Pancreas (tissue), 10 donors: ENCODE measurements around the gene PALM. TPM values are rescaled to one million over a fixed set of nuclear protein-coding genes. Genes with fewer than 3 reads are reported as not detected.

Experiments used
- ATAC-seq, 4 donors: fragments of 200-7000 bp; cut with Tn5 transposase; one replicate each; pipeline versions ENCODE4 v1.8.0 to v1.9.1; 2020; ENCODE audit warnings: mild to moderate bottlenecking in 4 of 4, moderate library complexity in 4 of 4
- DNase-seq, 6 donors: peaks; one replicate each; pipeline ENCODE4 v3.0.0-alpha.2; 2020
- FAIRE-seq: peaks from 2 replicates; lab custom pipeline; 2012; peaks lifted over from hg19 to GRCh38; lab: Jason Lieb, UNC
- H3K27ac ChIP-seq, 4 donors: fragments of 200-600 bp; sonication (generic); 1 replicate in 3 of 4; 2 replicates in 1 of 4; pipeline versions ENCODE4 v1.5.0 to v1.8.0; 2020
- H3K27me3 ChIP-seq, 4 donors: fragments of 200-600 bp; one replicate each; pipeline ENCODE4 v1.8.0; 2021
- H3K36me3 ChIP-seq, 3 donors: fragments of 200-600 bp; sonication (generic) in 1 of 3; one replicate each; pipeline versions ENCODE4 v1.5.0 to v1.8.0; 2020 to 2021
- H3K4me1 ChIP-seq, 3 donors: fragments of 200-600 bp; one replicate each; pipeline ENCODE4 v1.8.0; 2021
- H3K4me3 ChIP-seq, 4 donors: fragments of 200-600 bp; sonication (generic) in 2 of 4; one replicate each; pipeline versions ENCODE4 v1.5.0 to v1.8.0; 2020 to 2021
- H3K9me3 ChIP-seq, 4 donors: fragments of 200-600 bp; one replicate each; pipeline ENCODE4 v1.8.0; 2021
- CTCF ChIP-seq, 4 donors: fragments of 200-600 bp; sonication (generic) in 3 of 4; IDR thresholded peaks; one replicate each; pipeline versions ENCODE4 v1.5.0 to v1.8.0; 2021; ENCODE audit warnings: antibody characterized with exemption in 4 of 4
- WGBS, 2 donors: extraction: QIAGEN DNeasy Blood & Tissue Kit; methylation state at CpG; one replicate each; pipeline ENCODE4 v1.1.7; 2013; 5-methylcytosine and 5-hydroxymethylcytosine counted together
- intact Hi-C, 3 donors: fragments of 100-400 bp; cut with DNase I; formaldehyde crosslinking; loops; one replicate each; pipeline versions ENCODE4 v1.11.1 to v1.14.2; 2022
- polyA plus RNA-seq, 2 donors: library from polyadenylated mRNA; stranded (reverse); fragments of 200-250 nt; gene quantifications; one replicate each; pipeline ENCODE4 v1.2.3, GENCODE V29; 2013
- total RNA-seq, 6 donors: library from RNA; stranded (reverse); fragmentation: NEBNext Ultra II Directional in 4 of 6; extraction: Animal tissue kit (Norgen Biotek cat#: 25700) in 4 of 6; gene quantifications; one replicate each; pipeline versions ENCODE4 v1.2.1 to v1.2.4, GENCODE V29; 2021 to 2023
- donor health status: healthy with polysubstance abuse.
- donor health status: DM: no; HTN: no; CAD: no; lungs with moderate emphysema.
- donor health status: DM: no; HTN: no; CAD: no.
- donor health status: control.
- donor health status: control.
- donor health status: Bipolar disorder and iron deficiency.
- donor health status: DM: yes; HTN: yes; CAD: no.
- donor health status: DM: no; HTN: no; CAD: no.
- donor health status: DM: no; HTN: no; CAD: no.
- donor health status: DM: yes; HTN: yes; CAD: no.

PALM gene
- total and polyA plus RNA-seq, 8 donors: 3.5 to 12.6 (median 6.2) TPM

DNA sequence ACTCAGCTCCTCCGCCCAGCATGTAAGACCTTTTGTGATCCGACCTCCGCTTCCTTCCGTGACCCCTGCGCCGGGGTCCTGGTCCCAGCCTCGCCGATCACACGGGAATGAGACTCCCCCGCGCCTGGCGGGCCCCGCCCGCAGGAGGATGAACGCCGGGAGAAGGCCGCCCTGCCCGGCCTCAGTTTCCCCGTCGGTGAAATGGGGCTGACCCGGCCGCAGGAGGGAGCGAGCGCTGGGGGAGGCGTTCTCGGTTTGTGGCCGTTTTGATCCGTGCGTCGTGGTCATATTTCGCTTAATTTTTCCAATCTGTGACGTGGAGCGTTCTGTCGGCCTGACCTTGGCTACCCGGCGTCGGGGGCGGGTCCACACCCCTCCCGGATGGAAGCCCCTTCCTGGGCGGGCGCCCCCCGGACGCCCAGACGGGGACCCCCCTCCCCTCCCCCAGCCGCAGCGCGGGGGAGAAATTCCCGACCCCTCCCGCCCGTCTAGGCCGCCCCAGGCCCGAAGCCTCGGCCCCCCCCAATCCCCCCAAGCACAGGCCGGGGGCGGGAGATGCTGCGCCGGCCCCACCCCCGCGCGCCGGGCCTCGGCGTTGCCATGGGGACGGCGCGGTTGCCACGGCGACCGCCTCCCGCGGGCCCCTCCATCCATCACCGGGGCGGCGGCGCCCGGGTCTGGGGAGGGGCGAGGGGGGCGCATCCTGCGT, 11.1 kb downstream of the PALM start:
- DNase-seq: no peak
- intact Hi-C loops: no loop called here
- ATAC-seq: peak in 1 of 4 donors; percentile 40
- Histone ChIP-seq H3K27me3 (no peaks in the 10 kb centered on the region), H3K36me3 (no peaks in the 10 kb centered on the region), H3K9me3 (no peaks in the 10 kb centered on the region), H3K27ac (no peak overlapping the region), H3K4me1 (no peaks in the 10 kb centered on the region), H3K4me3 (no peak overlapping the region)
- WGBS, 2 donors: 11 to 13% methylated on average over 51 to 79 of the region's 79 CpGs
- FAIRE-seq: no peak
- no peak for TF ChIP-seq CTCF (IDR thresholded peaks at IDR 0.05)

- Histone ChIP-seq H3K4me1 (no peaks in the 10 kb centered on the region), H3K27ac (no peak overlapping the region), H3K36me3 (no peaks in the 10 kb centered on the region), H3K4me3 (no peak overlapping the region), H3K27me3 (no peaks in the 10 kb centered on the region), H3K9me3 (no peaks in the 10 kb centered on the region)
- FAIRE-seq (no peak), DNase-seq (peak in 1 of 6 donors; percentile 76), ATAC-seq (peak in 2 of 4 donors; percentile 25 to 49)
- TF ChIP-seq CTCF (IDR thresholded peaks at IDR 0.05): no peak
- WGBS, 2 donors: 19 to 43% methylated on average over 20 to 44 of the region's 58 CpGs
- intact Hi-C loops: no loop called here
These were observed 11.8 kb downstream of the PALM start for GRCh38 chr19:720345-721160.

- TF ChIP-seq CTCF (IDR thresholded peaks at IDR 0.05): no peak
- H3K27ac ChIP-seq: no peak overlapping the region
- H3K36me3 ChIP-seq: no peaks in the 10 kb centered on the region
- FAIRE-seq (no peak), ATAC-seq (no peak), DNase-seq (no peak)
- no peaks in the 10 kb centered on the region for H3K27me3 ChIP-seq
- no peak overlapping the region for H3K4me3 ChIP-seq
- 64 to 72% methylated on average over 17 of the region's 17 CpGs for WGBS, 2 donors
- H3K9me3 ChIP-seq: no peaks in the 10 kb centered on the region
- H3K4me1 ChIP-seq: no peaks in the 10 kb centered on the region
- intact Hi-C loops: no loop called here
These were observed 13.9 kb downstream of the PALM start for GRCh38 chr19:722553-723101.

DNA sequence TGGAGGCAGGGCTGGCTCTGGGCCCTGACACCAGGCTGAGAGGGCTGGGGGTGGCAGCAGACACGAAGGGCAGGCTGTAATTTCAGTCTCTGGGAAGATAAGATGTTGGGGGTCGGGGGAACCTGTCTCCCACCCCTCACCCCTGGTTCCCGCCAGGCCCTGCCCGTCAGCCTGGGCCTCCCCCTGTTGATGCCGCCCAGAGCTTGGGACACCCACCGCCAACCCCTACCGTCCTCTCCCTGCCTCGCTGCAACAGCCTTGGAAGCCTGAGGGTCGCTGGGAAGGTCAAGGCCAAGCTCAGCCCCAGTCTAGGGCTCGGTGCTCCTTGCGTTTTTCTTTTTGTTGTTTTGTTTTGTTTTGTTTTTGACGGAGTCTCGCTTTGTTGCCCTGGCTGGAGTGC, 14.5 kb downstream of the PALM start:
- H3K27me3 ChIP-seq: no peaks in the 10 kb centered on the region
- FAIRE-seq (no peak), ATAC-seq (no peak), DNase-seq (no peak)
- H3K4me3 ChIP-seq: no peak overlapping the region
- TF ChIP-seq CTCF (IDR thresholded peaks at IDR 0.05): no peak
- WGBS, 2 donors: 66 to 72% methylated on average over 12 to 13 of the region's 13 CpGs
- H3K9me3 ChIP-seq: no peaks in the 10 kb centered on the region
- H3K4me1 ChIP-seq: no peaks in the 10 kb centered on the region
- intact Hi-C loops: no loop called here
- H3K27ac ChIP-seq: no peak overlapping the region
- no peaks in the 10 kb centered on the region for H3K36me3 ChIP-seq
